ENCODE data around the gene NUDT16L1.

The NUDT16L1 gene

GRCh38 chr16:4683255-4684057 is 9.9 kb upstream of the NUDT16L1 start:
- no peak for DNase-seq

GRCh38 chr16:4684058-4684715 is 9.2 kb upstream of the NUDT16L1 start:
- DNase-seq, result no peak

GRCh38 chr16:4684763-4685162 is 8.6 kb upstream of the NUDT16L1 start:
- DNase-seq, result no peak

DNA sequence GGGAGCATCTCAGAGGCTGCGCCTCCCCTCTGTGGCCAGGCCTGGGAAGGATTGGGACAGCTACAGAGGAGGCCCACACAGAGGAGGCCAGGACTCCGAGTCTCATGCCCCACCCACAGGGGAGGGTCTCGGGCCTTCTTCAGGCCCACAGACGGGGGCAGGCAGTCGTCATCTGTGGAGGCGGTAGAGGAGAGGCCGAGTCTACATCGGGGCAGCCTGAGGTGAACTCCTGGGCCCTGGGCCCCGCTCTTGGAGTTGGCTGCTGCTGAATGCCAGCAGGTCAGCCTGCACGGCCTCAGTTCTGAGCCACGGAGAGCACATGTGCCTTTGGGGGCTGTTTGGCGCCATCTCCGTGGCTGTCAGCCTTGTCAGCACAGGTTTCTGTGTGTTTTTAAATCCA is 8.1 kb upstream of the NUDT16L1 start:
- DNase-seq, result no peak

- DNase-seq, result no peak
These were observed 7.4 kb upstream of the NUDT16L1 start for GRCh38 chr16:4685776-4686496.

DNA sequence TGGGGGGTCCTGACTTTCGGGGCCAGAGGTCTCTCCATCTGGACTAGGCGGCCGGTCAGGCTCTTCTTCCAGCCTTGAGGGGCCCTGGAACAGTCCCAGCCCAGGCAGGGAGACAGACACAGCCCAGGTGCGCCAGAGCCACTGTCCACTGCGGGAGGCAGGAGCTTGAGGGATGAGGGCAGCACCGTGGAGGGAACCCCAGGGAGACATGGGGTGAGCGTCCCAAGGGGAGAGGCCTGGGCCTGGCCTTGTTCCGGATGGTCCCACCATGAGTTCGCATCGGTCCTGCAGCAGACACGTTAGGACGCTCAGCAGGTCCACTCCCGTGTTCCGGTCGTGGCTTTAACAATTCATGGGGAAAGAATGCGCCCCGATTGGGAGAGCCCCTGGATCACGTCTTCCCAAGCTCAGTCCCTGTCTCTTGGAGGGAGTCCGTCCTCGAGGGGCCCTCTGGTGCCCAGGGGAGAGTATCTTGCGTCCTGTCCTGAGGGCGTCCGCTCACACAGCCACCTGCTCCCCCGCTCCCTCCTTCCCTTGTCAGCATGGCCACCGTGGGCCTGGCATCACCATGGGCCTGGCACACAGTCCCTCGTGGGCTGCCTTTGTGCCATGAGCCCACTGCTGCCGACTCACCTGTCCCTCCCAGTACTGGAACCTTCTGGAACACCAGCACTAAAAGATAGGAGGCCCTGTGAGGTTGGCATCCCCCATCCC is 6.7 kb upstream of the NUDT16L1 start:
- no peak for DNase-seq

DNA sequence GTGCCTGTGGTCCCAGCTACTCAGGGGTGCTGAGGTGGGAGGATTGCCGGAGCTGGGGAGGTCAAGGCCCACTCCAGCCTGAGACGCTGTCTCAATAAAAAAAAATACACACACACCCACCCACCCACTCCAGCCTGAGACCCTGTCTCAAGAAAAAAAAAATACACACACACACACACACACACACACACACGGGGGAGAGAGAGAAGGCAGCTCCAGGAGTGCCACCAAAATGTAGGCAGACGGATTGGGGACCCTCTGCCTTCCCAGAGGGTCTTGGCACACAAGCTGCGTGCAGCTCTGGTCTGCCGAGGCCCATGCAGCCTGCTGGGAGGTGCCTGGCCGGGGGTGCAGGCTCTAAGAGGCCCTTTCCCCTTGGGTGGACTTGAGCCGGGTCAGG is 5.9 kb upstream of the NUDT16L1 start:
- DNase-seq, result no peak

- no peak for DNase-seq
These were observed 5.3 kb upstream of the NUDT16L1 start for GRCh38 chr16:4687946-4688673.

DNA sequence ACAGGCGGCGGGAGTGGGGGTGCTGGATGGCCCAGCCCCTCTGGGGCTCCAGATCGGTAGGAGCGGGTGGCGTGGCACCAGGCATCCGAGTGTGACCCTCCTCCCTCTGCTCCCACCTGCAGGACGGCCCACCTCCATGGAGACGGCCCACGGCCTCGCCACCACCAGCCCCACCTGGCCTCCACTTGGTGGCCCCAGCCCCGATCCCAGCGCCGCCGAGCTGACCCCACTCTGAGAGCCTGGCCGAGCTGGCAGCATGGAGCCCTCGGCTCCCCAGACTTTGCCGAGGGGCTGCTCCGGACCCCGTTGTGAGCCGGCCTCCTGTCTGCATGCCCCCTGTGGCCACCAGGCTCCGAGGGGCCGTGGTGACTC is 4.7 kb upstream of the NUDT16L1 start:
- DNase-seq, result no peak

DNA sequence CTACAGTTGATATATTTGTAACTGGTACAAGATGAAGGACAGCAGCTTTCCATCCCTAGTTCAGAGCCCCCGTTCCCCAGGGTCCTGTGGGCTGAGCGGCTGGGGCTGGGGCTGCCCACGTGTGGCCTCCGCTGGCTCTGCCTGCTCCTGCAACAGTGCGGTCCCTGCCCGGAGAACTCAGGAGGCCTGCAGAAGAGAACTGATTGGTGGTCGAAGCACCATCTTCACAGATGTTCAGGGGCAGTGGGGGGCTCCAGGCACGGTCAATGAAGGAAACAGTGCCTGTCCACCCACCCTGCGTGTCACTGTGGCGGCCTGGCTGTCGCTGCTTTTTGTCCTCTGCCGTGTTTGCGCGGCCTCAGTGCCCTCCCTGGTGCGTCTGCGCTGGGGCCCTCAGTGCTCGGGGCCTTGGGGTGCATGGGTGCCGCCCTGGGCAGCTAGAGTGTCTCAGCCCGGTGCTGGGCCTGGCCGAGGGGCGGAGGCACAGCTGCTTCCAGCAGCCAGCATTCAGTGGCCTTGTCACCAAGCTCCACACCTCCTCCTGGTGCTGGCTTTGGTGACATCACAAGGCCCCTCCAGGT is 4.2 kb upstream of the NUDT16L1 start:
- no peak for DNase-seq

DNA sequence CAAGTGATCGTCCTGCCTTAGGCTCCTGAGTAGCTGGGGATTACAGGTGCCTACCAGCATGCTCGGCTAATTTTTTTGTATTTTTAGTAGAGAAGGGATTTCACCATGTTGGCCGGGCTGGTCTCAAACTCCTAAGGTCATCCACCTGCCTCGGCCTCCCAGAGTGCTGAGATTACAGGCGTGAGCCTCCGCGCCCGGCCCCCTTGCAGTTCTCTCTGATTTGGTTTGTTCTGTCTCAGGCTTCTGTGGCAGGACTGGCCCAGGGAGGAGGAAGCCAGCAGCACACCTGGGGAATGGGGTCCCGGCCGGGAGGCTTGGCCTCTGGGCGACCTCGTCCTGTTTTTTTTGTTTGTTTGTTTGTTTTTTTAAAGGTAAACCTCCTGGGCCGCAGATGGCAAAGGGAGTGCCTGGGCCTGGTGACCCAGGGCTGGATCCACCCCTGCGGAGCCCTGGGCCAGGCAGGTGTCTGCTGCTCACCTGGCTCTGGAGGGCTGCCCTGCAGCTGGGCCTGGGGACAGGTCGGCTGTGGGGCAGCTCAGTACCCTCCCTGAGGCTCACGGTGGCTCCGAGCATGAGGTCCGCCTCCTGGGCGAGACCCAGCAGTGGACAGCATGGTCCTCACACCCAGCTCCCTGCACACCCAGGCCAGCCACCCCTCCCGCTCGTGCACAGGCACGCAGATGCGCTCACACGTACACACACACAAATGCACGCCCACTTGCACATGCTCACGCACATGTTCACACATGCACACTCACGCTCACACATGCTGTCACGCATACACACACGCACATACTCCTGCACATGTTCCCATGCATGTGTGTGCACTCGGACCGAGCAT is 3.3 kb upstream of the NUDT16L1 start:
- no peak for DNase-seq

DNA sequence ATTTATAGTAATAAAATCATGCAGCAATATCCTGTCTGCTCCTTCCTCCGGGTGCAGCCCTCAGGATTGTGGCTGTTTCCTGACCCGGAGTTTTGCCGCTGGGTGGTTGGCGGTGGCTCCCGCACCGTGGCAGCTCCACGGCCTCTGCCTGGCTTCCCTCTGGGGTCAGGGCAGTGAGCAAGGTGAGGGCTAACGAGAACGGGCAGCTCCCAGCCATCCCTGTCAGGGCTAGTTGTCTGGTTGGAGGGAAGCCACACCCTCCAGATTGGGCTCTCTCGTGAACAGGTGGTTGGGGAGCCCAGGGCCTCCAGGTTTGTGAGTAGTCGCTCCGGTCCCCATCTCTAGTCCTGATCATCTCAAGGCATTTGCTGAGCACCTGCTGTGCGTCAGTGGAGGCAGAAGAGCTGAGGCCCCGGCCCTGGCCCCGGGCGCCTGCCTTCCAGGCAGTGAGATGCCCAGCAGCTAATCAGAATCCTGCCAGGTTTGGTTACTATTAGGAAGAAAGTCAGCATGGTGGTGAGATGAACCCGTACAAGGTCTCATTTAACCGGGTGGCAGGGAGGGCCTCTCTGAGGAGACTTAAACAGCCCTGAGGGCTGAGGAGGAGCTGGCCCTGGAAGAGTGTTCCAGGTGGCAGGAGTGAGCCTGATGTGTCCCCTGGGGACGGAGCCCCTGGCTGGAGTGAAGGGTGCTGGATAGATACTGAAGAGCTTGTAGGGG is 2.3 kb upstream of the NUDT16L1 start:
- DNase-seq, result no peak

- no peak for DNase-seq
These were observed 1.5 kb upstream of the NUDT16L1 start for GRCh38 chr16:4691666-4692412.

DNA sequence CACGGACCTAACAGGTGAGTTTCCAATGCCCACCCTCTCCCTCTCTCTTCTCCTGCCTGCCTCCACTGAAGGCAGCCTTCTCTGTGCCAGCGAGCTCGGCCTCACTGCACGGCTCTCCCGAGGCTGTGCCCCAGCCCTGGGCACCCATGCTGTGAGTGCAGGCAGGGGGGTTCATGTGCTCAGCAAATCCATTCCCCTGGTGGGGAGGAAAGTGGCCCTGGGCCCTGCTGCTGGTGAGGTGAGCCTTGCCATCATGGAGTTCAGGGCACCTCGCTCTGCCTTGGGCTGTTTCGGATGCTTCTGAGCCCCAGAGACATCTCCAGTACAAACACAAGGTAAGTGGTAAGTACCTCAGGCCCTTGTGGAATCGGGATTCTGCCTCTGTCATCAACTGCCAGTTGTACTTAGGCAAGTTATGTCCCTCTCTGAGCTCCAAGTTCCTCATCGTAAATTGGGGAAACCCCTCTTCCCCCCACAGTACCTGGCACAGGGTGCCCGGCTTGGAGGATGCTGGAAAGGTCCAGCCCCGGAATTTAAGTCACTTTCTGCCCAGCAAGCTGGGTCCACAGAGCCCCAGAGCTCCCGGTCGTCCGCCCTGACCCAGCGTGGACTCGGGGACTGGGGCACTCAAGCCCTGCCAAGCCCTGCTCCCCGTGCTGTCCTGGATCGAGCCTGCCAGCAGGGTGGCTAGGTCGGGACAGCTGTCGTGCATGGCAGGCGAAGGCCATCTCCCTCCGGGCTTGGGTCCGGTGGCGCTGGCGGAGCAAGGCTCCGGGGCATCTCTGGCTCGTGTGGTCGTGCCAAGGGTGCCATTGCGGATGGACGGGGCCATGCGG is 684 bp upstream of the NUDT16L1 start:
- peak; percentile 26 for DNase-seq

DNA sequence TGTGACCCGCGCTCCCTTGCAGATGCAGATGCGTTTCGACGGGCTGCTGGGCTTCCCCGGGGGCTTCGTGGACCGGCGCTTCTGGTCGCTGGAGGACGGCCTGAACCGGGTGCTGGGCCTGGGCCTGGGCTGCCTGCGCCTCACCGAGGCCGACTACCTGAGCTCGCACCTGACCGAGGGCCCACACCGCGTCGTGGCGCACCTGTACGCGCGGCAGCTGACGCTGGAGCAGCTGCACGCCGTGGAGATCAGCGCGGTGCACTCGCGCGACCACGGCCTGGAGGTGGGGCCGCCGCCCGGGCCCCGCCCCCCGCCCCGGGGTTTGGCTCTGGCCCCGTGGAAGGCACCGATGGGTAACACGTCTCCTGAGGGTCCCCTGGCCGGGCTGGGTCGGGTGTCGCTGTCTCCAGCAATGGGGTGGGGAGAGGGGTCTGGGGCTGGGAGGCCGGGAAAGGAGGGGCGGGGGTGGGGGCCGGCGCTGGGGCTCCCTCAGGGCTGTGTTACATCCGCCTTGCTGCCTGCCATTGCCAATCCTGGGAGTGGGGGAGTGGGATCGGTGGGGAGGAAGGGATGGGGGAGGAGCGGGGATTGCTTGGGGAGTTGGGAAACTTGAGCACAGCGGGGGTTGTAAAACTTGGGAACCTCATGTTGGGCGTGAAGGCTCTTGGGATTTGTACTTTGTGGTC is 737 bp downstream of the NUDT16L1 start:
- peak; percentile 44 for DNase-seq

DNA sequence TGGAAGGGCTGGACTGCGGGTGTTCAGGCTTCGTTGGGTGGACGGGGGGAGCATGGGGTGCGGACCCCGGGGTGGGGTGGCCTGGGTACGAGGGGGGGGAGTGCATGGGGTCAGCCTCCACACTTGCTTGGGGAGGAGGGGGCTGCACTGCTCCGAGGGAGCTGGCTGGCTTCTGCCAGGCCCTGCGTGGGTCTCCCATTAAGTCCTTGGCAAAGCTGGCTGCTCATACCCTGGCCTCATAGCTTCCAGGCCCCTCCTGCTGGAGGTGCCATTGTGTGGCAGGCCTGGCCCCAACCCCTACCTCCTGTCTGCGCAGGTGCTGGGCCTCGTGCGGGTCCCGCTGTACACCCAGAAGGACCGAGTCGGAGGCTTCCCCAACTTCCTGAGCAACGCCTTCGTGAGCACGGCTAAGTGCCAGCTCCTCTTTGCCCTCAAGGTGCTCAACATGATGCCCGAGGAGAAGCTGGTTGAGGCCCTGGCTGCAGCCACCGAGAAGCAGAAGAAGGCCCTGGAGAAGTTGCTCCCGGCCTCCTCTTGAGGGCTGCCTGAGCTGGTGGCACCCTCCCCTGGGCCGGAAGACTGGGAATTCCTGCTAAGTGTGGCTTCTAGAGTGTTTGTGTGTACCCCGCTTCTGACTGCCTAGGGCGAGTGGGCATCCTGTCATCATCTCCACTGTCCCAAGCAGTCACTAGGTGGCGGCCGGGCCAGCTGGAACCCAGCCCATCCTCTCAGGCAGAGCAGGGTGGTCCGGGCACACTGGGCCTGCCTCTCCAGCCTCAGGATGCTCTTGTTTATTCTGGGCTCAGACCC is 1.5 kb downstream of the NUDT16L1 start:
- no peak for DNase-seq

GRCh38 chr16:4695473-4696171 is 2.3 kb downstream of the NUDT16L1 start:
- no peak for DNase-seq
